Esophagus (tissue), 2 donors: ENCODE results near the gene PRR18. TPM values are rescaled to one million over a fixed set of nuclear protein-coding genes. Genes with fewer than 3 reads are reported as not detected.

ENCODE experiments used
- H3K27ac ChIP-seq, 2 donors: one replicate each; pipeline ENCODE4 v1.5.1; 2013; ENCODE audit warnings: low read depth in 2 of 2, mild to moderate bottlenecking in 2 of 2, inconsistent platforms in 1 of 2, low read length in 1 of 2, moderate library complexity in 1 of 2
- H3K27me3 ChIP-seq, 2 donors: one replicate each; pipeline ENCODE4 v1.6.1; 2013; ENCODE audit warnings: low read length in 2 of 2, control low read depth in 1 of 2, mild to moderate bottlenecking in 1 of 2; ENCODE audit not compliant: insufficient read depth in 2 of 2, control insufficient read depth in 1 of 2
- H3K36me3 ChIP-seq, 2 donors: one replicate each; pipeline ENCODE4 v1.6.1; 2013; ENCODE audit warnings: low read length in 1 of 2; ENCODE audit not compliant: control insufficient read depth in 2 of 2, insufficient read depth in 2 of 2
- H3K4me1 ChIP-seq, 2 donors: one replicate each; pipeline ENCODE4 v1.6.1; 2013; ENCODE audit warnings: low read length in 1 of 2; ENCODE audit not compliant: control insufficient read depth in 2 of 2, insufficient read depth in 2 of 2
- H3K4me3 ChIP-seq, 2 donors: one replicate each; pipeline ENCODE4 v1.5.1; 2013; ENCODE audit warnings: low read length in 2 of 2, mild to moderate bottlenecking in 2 of 2, low read depth in 1 of 2, moderate library complexity in 1 of 2
- H3K9me3 ChIP-seq, 2 donors: one replicate each; pipeline ENCODE4 v1.6.1; 2013; ENCODE audit warnings: mild to moderate bottlenecking in 2 of 2, low read depth in 1 of 2, low read length in 1 of 2, moderate library complexity in 1 of 2; ENCODE audit not compliant: control insufficient read depth in 2 of 2, insufficient read depth in 1 of 2
- WGBS, 2 donors: extraction: QIAGEN DNeasy Blood & Tissue Kit; methylation state at CpG; one replicate each; pipeline ENCODE4 v1.1.7; 2013; 5-methylcytosine and 5-hydroxymethylcytosine counted together
- polyA plus RNA-seq, 2 donors: library from polyadenylated mRNA; stranded (reverse); fragments of 200-250 nt; gene quantifications; one replicate each; pipeline ENCODE4 v1.2.3, GENCODE V29; 2013
- donor health status: healthy with polysubstance abuse.
- donor health status: Bipolar disorder and iron deficiency.

PRR18 gene
- polyA plus RNA-seq, 2 donors: not detected

- H3K27me3 ChIP-seq: peaks cover 0 to 22% of the 10 kb centered on the region in 2 donors
- peak overlapping the region; percentile 20 to 40 for H3K4me3 ChIP-seq
- no peaks in the 10 kb centered on the region for H3K9me3 ChIP-seq
- WGBS, 2 donors: 3% methylated on average over 92 to 115 of the region's 115 CpGs
- H3K27ac ChIP-seq: no peak overlapping the region
- no peaks in the 10 kb centered on the region for H3K36me3 ChIP-seq
- peaks cover 0 to 14% of the 10 kb centered on the region in 2 donors for H3K4me1 ChIP-seq
Measured at GRCh38 chr6:166307082-166308032, 835 bp downstream of the PRR18 start.

- Histone ChIP-seq H3K36me3 (no peaks in the 10 kb centered on the region), H3K27me3 (peaks cover 0 to 22% of the 10 kb centered on the region in 2 donors), H3K9me3 (no peaks in the 10 kb centered on the region), H3K4me3 (peak overlapping the region; percentile 20 to 40), H3K27ac (no peak overlapping the region), H3K4me1 (peaks cover 0 to 14% of the 10 kb centered on the region in 2 donors)
- WGBS, 2 donors: 58 to 60% methylated on average over 34 of the region's 34 CpGs
Measured at GRCh38 chr6:166306378-166307081, 1.7 kb downstream of the PRR18 start.

- 65 to 72% methylated on average over 10 of the region's 10 CpGs for WGBS, 2 donors
- H3K9me3 ChIP-seq: no peaks in the 10 kb centered on the region
- H3K27me3 ChIP-seq: peaks cover 0 to 22% of the 10 kb centered on the region in 2 donors
- no peaks in the 10 kb centered on the region for H3K36me3 ChIP-seq
- no peak overlapping the region for H3K27ac ChIP-seq
- H3K4me3 ChIP-seq: no peak overlapping the region
- peaks cover 0 to 14% of the 10 kb centered on the region in 2 donors for H3K4me1 ChIP-seq
Measured at GRCh38 chr6:166305562-166306117, 2.6 kb downstream of the PRR18 start.

GRCh38 chr6:166304106-166304505 is 4.1 kb downstream of the PRR18 start:
- H3K4me1 ChIP-seq: peaks cover 0 to 14% of the 10 kb centered on the region in 2 donors
- no peaks in the 10 kb centered on the region for H3K36me3 ChIP-seq
- no peaks in the 10 kb centered on the region for H3K9me3 ChIP-seq
- 84% methylated on average over 3 of the region's 3 CpGs for WGBS, 2 donors
- H3K4me3 ChIP-seq: no peak overlapping the region
- no peak overlapping the region for H3K27ac ChIP-seq
- H3K27me3 ChIP-seq: peaks cover 0 to 20% of the 10 kb centered on the region in 2 donors

GRCh38 chr6:166301611-166302529 is 6.3 kb downstream of the PRR18 start:
- Histone ChIP-seq H3K27ac (no peak overlapping the region), H3K4me3 (no peak overlapping the region), H3K27me3 (peaks cover 0 to 5% of the 10 kb centered on the region in 2 donors), H3K9me3 (peaks cover 0 to 3% of the 10 kb centered on the region in 2 donors), H3K4me1 (peaks cover 0 to 1% of the 10 kb centered on the region in 2 donors), H3K36me3 (no peaks in the 10 kb centered on the region)
- WGBS, 2 donors: 88 to 90% methylated on average over 17 of the region's 17 CpGs

GRCh38 chr6:166300357-166300987 is 7.7 kb downstream of the PRR18 start:
- H3K4me3 ChIP-seq: no peak overlapping the region
- H3K36me3 ChIP-seq: no peaks in the 10 kb centered on the region
- H3K27ac ChIP-seq: no peak overlapping the region
- H3K9me3 ChIP-seq: peaks cover 0 to 3% of the 10 kb centered on the region in 2 donors
- no peaks in the 10 kb centered on the region for H3K4me1 ChIP-seq
- no peaks in the 10 kb centered on the region for H3K27me3 ChIP-seq
- 80 to 81% methylated on average over 9 of the region's 9 CpGs for WGBS, 2 donors

- WGBS, 2 donors: 93 to 94% methylated on average over 23 of the region's 23 CpGs
- H3K27me3 ChIP-seq: no peaks in the 10 kb centered on the region
- H3K27ac ChIP-seq: no peak overlapping the region
- H3K9me3 ChIP-seq: peaks cover 0 to 3% of the 10 kb centered on the region in 2 donors
- no peak overlapping the region for H3K4me3 ChIP-seq
- H3K36me3 ChIP-seq: no peaks in the 10 kb centered on the region
- no peaks in the 10 kb centered on the region for H3K4me1 ChIP-seq
Measured at GRCh38 chr6:166297606-166298005, 10.6 kb downstream of the PRR18 start.

- Histone ChIP-seq H3K4me1 (no peaks in the 10 kb centered on the region), H3K27ac (no peak overlapping the region), H3K36me3 (no peaks in the 10 kb centered on the region), H3K27me3 (no peaks in the 10 kb centered on the region), H3K9me3 (peaks cover 0 to 3% of the 10 kb centered on the region in 2 donors), H3K4me3 (no peak overlapping the region)
- WGBS, 2 donors: 77 to 80% methylated on average over 10 of the region's 10 CpGs
Measured at GRCh38 chr6:166296035-166296883, 11.9 kb downstream of the PRR18 start.
